IMR-90 (cell line): Measurements from ENCODE around the gene EHD4.

Source experiments
- BHLHE40 ChIP-seq: fragments of 150-350 bp; IDR thresholded peaks from 2 replicates; pipeline ENCODE4 v1.6.1; 2016; ENCODE audit warnings: mild to moderate bottlenecking, low read depth, low read length
- CEBPB ChIP-seq: IDR thresholded peaks from 2 replicates; pipeline ENCODE4 v1.6.1; 2012; ENCODE audit warnings: low read depth, low read length, improper control_type of control experiment
- CHD1 ChIP-seq: IDR thresholded peaks from 2 replicates; pipeline ENCODE4 v1.6.1; 2012; ENCODE audit warnings: low read depth, low read length, improper control_type of control experiment
- MAFK ChIP-seq: IDR thresholded peaks from 2 replicates; pipeline ENCODE4 v1.6.1; 2012; ENCODE audit warnings: low read depth, low read length, improper control_type of control experiment
- MXI1 ChIP-seq: IDR thresholded peaks from 2 replicates; pipeline ENCODE4 v1.6.1; 2012; ENCODE audit warnings: low read depth, mild to moderate bottlenecking, low read length, moderate library complexity, borderline replicate concordance
- NFE2L2 ChIP-seq: fragments of 150-350 bp; IDR thresholded peaks from 2 replicates; pipeline ENCODE4 v1.6.1; 2016; ENCODE audit warnings: low read depth, mild to moderate bottlenecking, low read length
- POLR2A ChIP-seq: IDR thresholded peaks from 2 replicates; pipeline ENCODE4 v1.6.1; 2012; ENCODE audit warnings: mild to moderate bottlenecking, low read depth, low read length
- RAD21 ChIP-seq: IDR thresholded peaks from 2 replicates; pipeline ENCODE4 v1.6.1; 2012; ENCODE audit warnings: low read length, improper control_type of control experiment
- RCOR1 ChIP-seq: IDR thresholded peaks from 2 replicates; pipeline ENCODE4 v1.6.1; 2012; ENCODE audit warnings: mild to moderate bottlenecking, low read length, improper control_type of control experiment; ENCODE audit not compliant: insufficient replicate concordance
- TF ChIP-seq, protein P1 (sequence below): conservative IDR thresholded peaks from 2 replicates; pipeline ENCODE4 v1.5.1; 2012; ENCODE audit warnings: mild to moderate bottlenecking, low read depth, low read length, improper control_type of control experiment
- TF ChIP-seq, protein P2 (sequence below): fragments of 150-350 bp; IDR thresholded peaks from 2 replicates; pipeline ENCODE4 v1.6.1; 2017; ENCODE audit warnings: mild to moderate bottlenecking, antibody characterized with exemption, low read length, low read depth

DNA sequence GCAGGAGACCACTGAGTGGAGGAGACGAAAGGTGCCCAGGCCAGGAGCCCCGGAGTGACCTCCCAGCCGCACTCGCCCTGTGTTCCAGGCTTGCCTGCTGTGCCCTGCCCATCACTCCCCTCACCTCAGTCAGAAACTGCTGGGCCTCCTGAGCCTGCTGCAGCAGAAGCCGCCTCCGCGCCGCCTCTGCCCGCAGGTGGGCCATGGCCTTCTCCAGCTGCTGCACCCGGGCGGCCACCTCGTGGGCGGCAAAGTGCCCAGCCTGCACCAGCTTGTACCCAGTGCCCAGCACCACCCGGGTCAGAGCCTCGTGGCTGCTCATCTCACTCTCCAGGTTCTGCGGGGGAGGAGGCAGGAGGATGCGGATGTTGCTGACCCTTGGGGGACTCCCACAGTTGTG, 116.1 kb downstream of the EHD4 start:
- TF ChIP-seq POLR2A (no peak), MAFK (no peak), CHD1 (no peak), BHLHE40 (no peak), RCOR1 (no peak), CEBPB (no peak), RAD21 (no peak), MXI1 (no peak), NFE2L2 (no peak)
- TF ChIP-seq, protein P1, sequence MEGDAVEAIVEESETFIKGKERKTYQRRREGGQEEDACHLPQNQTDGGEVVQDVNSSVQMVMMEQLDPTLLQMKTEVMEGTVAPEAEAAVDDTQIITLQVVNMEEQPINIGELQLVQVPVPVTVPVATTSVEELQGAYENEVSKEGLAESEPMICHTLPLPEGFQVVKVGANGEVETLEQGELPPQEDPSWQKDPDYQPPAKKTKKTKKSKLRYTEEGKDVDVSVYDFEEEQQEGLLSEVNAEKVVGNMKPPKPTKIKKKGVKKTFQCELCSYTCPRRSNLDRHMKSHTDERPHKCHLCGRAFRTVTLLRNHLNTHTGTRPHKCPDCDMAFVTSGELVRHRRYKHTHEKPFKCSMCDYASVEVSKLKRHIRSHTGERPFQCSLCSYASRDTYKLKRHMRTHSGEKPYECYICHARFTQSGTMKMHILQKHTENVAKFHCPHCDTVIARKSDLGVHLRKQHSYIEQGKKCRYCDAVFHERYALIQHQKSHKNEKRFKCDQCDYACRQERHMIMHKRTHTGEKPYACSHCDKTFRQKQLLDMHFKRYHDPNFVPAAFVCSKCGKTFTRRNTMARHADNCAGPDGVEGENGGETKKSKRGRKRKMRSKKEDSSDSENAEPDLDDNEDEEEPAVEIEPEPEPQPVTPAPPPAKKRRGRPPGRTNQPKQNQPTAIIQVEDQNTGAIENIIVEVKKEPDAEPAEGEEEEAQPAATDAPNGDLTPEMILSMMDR: no peak
- TF ChIP-seq, protein P2, sequence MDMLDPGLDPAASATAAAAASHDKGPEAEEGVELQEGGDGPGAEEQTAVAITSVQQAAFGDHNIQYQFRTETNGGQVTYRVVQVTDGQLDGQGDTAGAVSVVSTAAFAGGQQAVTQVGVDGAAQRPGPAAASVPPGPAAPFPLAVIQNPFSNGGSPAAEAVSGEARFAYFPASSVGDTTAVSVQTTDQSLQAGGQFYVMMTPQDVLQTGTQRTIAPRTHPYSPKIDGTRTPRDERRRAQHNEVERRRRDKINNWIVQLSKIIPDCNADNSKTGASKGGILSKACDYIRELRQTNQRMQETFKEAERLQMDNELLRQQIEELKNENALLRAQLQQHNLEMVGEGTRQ: no peak
